Head of caudate nucleus (tissue), 42 donors: ENCODE measurements around the gene TNXB.
"Not testable (repeated sequence)": the region's sequence is repeated elsewhere in the genome, so short reads cannot be mapped to it uniquely, and the experiment has no call there.

Source experiments
- DNase-seq, 42 donors: peaks; one replicate each; pipeline versions ENCODE4 v3.0.0 to v3.0.0-alpha.2; 2020 to 2021; ENCODE audit warnings: mixed read lengths in 7 of 42
- intact Hi-C: fragments of 100-400 bp; cut with DNase I; formaldehyde crosslinking; loops from one replicate; pipeline ENCODE4 v1.15.0; 2022

Gene TNXB

GRCh38 chr6:32147401-32148132 lies 38.4 kb upstream of the TNXB start:
- intact Hi-C loops = no loop called here
- no peak for DNase-seq

GRCh38 chr6:32146687-32147086 lies 37.5 kb upstream of the TNXB start:
- intact Hi-C loops = no loop called here
- no peak for DNase-seq

GRCh38 chr6:32146287-32146686 lies 37.1 kb upstream of the TNXB start:
- intact Hi-C loops = no loop called here
- DNase-seq = peak in 3 of 42 donors; percentile 37 to 61 (median 43)

- intact Hi-C loops, DNase-seq: not testable (repeated sequence)
These were observed 35.1 kb upstream of the TNXB start for GRCh38 chr6:32144238-32144637.

- intact Hi-C loops = no loop called here
- DNase-seq = no peak
These were observed 31.4 kb upstream of the TNXB start for GRCh38 chr6:32140420-32141046.

- intact Hi-C loops = no loop called here
- no peak for DNase-seq
These were observed 30.5 kb upstream of the TNXB start for GRCh38 chr6:32139590-32139989.

GRCh38 chr6:32137454-32137853 lies 28.3 kb upstream of the TNXB start:
- DNase-seq = no peak
- intact Hi-C loops = no loop called here

- DNase-seq = no peak
- intact Hi-C loops = no loop called here
These were observed 24.6 kb upstream of the TNXB start for GRCh38 chr6:32133786-32134185.

- intact Hi-C loops = no loop called here
These were observed 23.0 kb upstream of the TNXB start for GRCh38 chr6:32132110-32132509.

GRCh38 chr6:32131439-32131948 lies 22.4 kb upstream of the TNXB start:
- intact Hi-C loops = no loop called here
- no peak for DNase-seq

More at GRCh38 chr6:32132110-32132509, 23.0 kb upstream of the TNXB start:
- no peak for DNase-seq

- peak in 1 of 42 donors; percentile 77 for DNase-seq
- intact Hi-C loops = loop anchor here (5.0 kb wide), 1 partner anchor 68 kb away; no protein-coding TSS in a partner anchor
These were observed 20.4 kb upstream of the TNXB start for GRCh38 chr6:32129297-32130088.

- intact Hi-C loops = loop anchor here (5.0 kb wide), 1 partner anchor 68 kb away; no protein-coding TSS in a partner anchor
- no peak for DNase-seq
These were observed 19.7 kb upstream of the TNXB start for GRCh38 chr6:32128751-32129296.

GRCh38 chr6:32127717-32128592 lies 18.8 kb upstream of the TNXB start, which contains the start of gene ATF6B:
Gene ATF6B, minus strand, starts transcription at chr6:32128246. Its CDS starts 39 bp downstream, at chr6:32128207.
- intact Hi-C loops = loop anchor here (2.0 to 5.0 kb wide), 2 partner anchors 27 to 69 kb away; partner anchors contain the start of gene PPT2
- DNase-seq = peak; percentile 96 to 100 (median 99)

GRCh38 chr6:32127409-32127716 lies 18.2 kb upstream of the TNXB start:
- intact Hi-C loops = loop anchor here (2.0 to 5.0 kb wide), 2 partner anchors 27 to 70 kb away; partner anchors contain the start of gene PPT2
- DNase-seq = no peak

- intact Hi-C loops = loop anchor here (2.0 to 5.0 kb wide), 2 partner anchors 28 to 70 kb away; partner anchors contain the start of gene PPT2
- peak in 28 of 42 donors; percentile 28 to 84 (median 61) for DNase-seq
These were observed 17.7 kb upstream of the TNXB start for GRCh38 chr6:32126880-32127279.

GRCh38 chr6:32123681-32124080 lies 14.5 kb upstream of the TNXB start:
- DNase-seq = no peak
- intact Hi-C loops = no loop called here

GRCh38 chr6:32120573-32121059 lies 11.5 kb upstream of the TNXB start:
- DNase-seq = no peak
- intact Hi-C loops = no loop called here
